GM19238 (cell line): ENCODE measurements around the gene SLC45A1.

Experiments
- DNase-seq: peaks from one replicate; pipeline ENCODE4 v3.0.0; 2011; ENCODE audit warnings: low spot score; ENCODE audit not compliant: insufficient read length

SLC45A1 gene

DNA sequence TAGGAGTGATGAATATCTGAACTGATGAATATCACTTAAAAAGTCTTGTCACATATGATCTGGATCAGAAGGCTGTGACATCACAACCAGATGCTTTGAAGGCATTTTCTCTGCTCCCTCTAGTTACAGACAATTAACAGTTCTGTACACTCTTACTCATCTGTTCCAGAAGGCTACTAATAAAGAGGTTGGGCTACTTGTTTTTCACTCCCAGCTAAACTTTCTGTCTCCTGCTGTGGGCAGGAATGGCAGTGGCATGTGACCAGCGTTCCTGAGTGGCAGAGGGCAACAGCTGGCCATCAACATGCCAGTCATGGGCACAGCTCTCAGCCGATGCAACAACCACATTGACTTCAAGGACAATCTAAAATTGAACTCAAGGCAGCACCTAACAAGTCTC is 66.7 kb downstream of the SLC45A1 start:
- DNase-seq = no peak

GRCh38 chr1:8386247-8386646 is 68.3 kb downstream of the SLC45A1 start:
- DNase-seq = no peak

DNA sequence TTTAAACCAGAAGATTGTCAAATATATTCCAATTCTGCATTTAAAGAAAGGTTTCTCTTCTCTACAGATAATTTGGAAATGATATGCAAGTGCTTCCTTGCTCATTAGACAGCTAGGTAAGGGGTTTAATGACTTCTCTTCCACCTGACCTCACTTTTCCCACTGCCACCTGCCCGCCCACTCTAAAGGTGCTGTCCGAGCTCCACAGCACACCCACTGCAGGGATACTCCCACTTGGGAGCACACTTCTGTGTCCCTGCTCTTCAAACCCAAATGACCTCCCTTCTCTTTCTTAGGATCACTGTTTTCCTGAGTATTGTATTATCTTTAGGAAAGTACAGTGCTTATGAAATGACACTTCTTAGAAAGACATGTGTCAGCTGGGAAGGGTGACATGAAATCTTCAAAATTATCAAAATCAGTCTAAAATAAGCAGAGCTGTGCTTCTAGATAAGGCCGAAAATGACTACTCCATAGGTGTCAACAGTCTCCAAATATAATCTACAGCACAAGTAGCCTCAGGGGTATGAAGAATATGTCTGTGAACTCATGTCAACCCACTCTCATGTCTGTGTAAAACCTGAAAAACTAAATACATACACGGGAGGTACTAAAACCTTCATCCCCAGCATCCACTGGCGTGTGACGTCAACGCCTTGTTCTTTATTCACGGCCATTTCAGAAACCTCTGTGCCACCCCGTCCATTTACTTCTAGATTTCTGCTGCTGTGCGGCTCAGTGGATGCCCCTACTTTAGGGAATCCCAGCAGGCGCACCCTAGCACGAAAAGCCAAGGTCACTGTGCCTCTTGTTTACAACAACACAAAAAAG is 71.0 kb downstream of the SLC45A1 start:
- DNase-seq = no peak

DNA sequence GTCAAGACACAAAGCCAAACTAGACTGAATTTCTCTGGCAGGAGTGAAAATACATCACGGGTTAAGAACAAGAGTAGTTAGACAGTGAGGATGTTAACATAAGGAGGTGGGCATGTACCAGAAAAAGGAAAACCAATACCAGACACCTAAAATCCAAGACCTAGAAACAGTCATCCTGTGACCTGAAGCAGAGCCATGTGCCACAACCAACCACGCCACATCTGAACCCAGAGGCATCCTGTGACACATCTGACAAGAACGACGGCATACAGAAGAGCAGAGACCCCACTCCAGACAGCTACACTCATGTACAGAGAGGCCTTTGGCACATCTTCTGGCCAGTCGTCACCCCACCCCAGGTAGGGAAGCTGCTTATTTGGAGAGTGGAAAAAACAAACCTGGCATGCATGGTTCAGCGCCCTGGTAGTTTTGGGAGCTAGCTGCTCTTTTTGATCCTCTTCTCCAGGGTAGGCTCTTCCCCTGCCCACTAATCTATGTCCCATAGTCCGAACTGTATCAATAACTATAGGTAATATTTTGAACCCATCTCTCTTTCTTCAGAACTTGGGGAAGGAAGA is 72.1 kb downstream of the SLC45A1 start:
- DNase-seq = no peak

- DNase-seq = no peak
Observed at GRCh38 chr1:8390707-8391106, 72.8 kb downstream of the SLC45A1 start.

- no peak for DNase-seq
Observed at GRCh38 chr1:8392522-8392921, 74.6 kb downstream of the SLC45A1 start.
